Measurements from ENCODE around the gene DNAH5. TPM values are rescaled to one million over a fixed set of nuclear protein-coding genes. Genes with fewer than 3 reads are reported as not detected.

DNAH5 gene
- total and polyA plus RNA-seq, 2 of the 13 experiments (the other 11 are each of a cell fraction or from before 2014, with no cell fraction given): 0.09 TPM

GRCh38 chr5:13921578-13921977 lies 22.9 kb downstream of the DNAH5 start (continued):
- TF ChIP-seq SNAPC4 (CRISPR knock-in tag; IDR thresholded peaks at IDR 0.05) (no peak), PHF21A (CRISPR knock-in tag; IDR thresholded peaks at IDR 0.05) (no peak)

- in situ Hi-C loops (cut with HindIII; ENCODE audit: extremely low pct_ligation_motif_present, low pct_unique_long_range_greater_than_20kb): no loop called here
- ChIA-PET CTCF (ENCODE audit: low intra/inter-chr PET ratio, low total read pairs) (no interaction called here), POLR2A (no interaction called here)
- no peak overlapping the region for H3K27ac ChIP-seq (ENCODE audit: extremely low read length, insufficient read depth, low read length)
- ATAC-seq (no peak), FAIRE-seq (no peak), DNase-seq (ENCODE audit: low spot score) (no peak)
- no peak overlapping the region for H3K4me3 ChIP-seq (replicated peaks in 1 of 3; ENCODE audit: insufficient read depth in 1 of 3, low read depth in 2 of 3, low read length in 3 of 3)
- H3K27me3 ChIP-seq (ENCODE audit: control insufficient read depth in 1 of 2, insufficient read depth in 2 of 2, low read length in 2 of 2): no peaks in the 10 kb centered on the region
- H2AFZ ChIP-seq (ENCODE audit: low read length): no peak overlapping the region
- TF ChIP-seq ISL2 (CRISPR knock-in tag; IDR thresholded peaks at IDR 0.05): no peak
- no peak for TF ChIP-seq FOXO1 (CRISPR knock-in tag; IDR thresholded peaks at IDR 0.05)
- no peak for TF ChIP-seq FOXA1 (IDR thresholded peaks at IDR 0.05)
- no peak for TF ChIP-seq FOXA1 (CRISPR knock-in tag; IDR thresholded peaks at IDR 0.05)
- TF ChIP-seq ZFY (CRISPR knock-in tag; IDR thresholded peaks at IDR 0.05): no peak
- no peak for TF ChIP-seq MIER3 (CRISPR knock-in tag; IDR thresholded peaks at IDR 0.05; ENCODE audit: borderline replicate concordance)
- no peak for TF ChIP-seq PRMT3 (CRISPR knock-in tag; IDR thresholded peaks at IDR 0.05; ENCODE audit: borderline replicate concordance, low read depth)
- TF ChIP-seq FOXJ3 (CRISPR knock-in tag; IDR thresholded peaks at IDR 0.05; ENCODE audit: borderline replicate concordance): no peak
- TF ChIP-seq FOXM1 (CRISPR knock-in tag; IDR thresholded peaks at IDR 0.05): no peak
- TF ChIP-seq RXRA (CRISPR knock-in tag; IDR thresholded peaks at IDR 0.05): no peak
- no peak for TF ChIP-seq ZNF362 (CRISPR knock-in tag; IDR thresholded peaks at IDR 0.05; ENCODE audit: borderline replicate concordance)
- no peak for TF ChIP-seq ZNF598 (CRISPR knock-in tag; IDR thresholded peaks at IDR 0.05; ENCODE audit: borderline replicate concordance)
- no peak for TF ChIP-seq ZNF562 (CRISPR knock-in tag; IDR thresholded peaks at IDR 0.05; ENCODE audit: borderline replicate concordance)
- no peak for TF ChIP-seq ZNF878 (CRISPR knock-in tag; IDR thresholded peaks at IDR 0.05)
- no peak overlapping the region for H3K4me2 ChIP-seq (ENCODE audit: low read depth, low read length)
- no peaks in the 10 kb centered on the region for H3K9me3 ChIP-seq (ENCODE audit: low read length)
- 14% methylated on average over 1 of the region's 1 CpG for WGBS (ENCODE audit: low lambda C conversion rate)
- BruUV-seq (replicated peaks): no TSS peak
- H3K79me2 ChIP-seq (ENCODE audit: insufficient read depth, low read length): no peaks in the 10 kb centered on the region
- no peak overlapping the region for H3K9ac ChIP-seq (ENCODE audit: insufficient read depth, low read depth, low read length)
- H4K20me1 ChIP-seq (ENCODE audit: insufficient read depth, low read length): no peaks in the 10 kb centered on the region
- no peaks in the 10 kb centered on the region for H3K4me1 ChIP-seq (ENCODE audit: insufficient read depth, low read length)
- intact Hi-C loops (cut with micrococcal nuclease; ENCODE audit: unreplicated experiment): no loop called here
- H3K36me3 ChIP-seq (replicated peaks in 1 of 2; ENCODE audit: control insufficient read depth in 1 of 2, insufficient read depth in 2 of 2, low read length in 2 of 2): no peaks in the 10 kb centered on the region
Observed at GRCh38 chr5:13919786-13920185, 24.7 kb downstream of the DNAH5 start.
